ENCODE results near the gene GDPGP1.

Gene GDPGP1

GRCh38 chr15:90225047-90225446 lies 9.0 kb upstream of the GDPGP1 start:
- no peak for DNase-seq

GRCh38 chr15:90225504-90226234 lies 8.3 kb upstream of the GDPGP1 start:
- DNase-seq: no peak

DNA sequence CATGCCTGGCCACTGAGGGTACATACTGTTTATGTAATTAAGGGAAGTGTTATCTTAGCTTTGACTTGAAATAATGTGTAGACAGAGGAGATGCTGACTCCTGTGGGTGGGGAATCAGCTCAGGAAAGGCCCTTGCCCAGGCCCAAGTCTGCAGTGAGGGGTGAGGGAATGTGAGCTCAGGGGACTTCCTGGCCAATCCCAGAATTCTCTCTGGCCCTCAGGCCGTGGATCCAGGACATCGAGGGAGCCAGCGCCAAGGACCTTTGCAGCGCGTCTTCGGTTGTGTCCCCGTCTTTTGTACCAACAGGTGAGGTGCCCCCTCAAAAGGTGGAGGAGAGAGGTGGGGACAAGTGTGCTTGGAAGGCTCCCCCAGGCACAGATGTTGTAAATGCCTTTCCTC lies 6.7 kb upstream of the GDPGP1 start:
- DNase-seq: no peak

DNA sequence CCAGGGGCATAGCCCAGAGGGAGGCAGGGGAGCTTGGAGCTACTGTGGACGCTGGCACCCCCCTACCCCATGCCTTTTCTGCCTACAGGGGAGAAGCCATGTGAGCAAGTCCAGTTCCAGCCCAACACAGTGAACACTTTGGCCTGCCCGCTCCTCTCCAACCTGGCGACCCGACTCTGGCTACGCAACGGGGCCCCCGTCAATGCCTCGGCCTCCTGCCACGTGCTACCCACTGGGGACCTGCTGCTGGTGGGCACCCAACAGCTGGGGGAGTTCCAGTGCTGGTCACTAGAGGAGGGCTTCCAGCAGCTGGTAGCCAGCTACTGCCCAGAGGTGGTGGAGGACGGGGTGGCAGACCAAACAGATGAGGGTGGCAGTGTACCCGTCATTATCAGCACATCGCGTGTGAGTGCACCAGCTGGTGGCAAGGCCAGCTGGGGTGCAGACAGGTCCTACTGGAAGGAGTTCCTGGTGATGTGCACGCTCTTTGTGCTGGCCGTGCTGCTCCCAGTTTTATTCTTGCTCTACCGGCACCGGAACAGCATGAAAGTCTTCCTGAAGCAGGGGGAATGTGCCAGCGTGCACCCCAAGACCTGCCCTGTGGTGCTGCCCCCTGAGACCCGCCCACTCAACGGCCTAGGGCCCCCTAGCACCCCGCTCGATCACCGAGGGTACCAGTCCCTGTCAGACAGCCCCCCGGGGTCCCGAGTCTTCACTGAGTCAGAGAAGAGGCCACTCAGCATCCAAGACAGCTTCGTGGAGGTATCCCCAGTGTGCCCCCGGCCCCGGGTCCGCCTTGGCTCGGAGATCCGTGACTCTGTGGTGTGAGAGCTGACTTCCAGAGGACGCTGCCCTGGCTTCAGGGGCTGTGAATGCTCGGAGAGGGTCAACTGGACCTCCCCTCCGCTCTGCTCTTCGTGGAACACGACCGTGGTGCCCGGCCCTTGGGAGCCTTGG lies 5.9 kb upstream of the GDPGP1 start:
- no peak for DNase-seq

DNA sequence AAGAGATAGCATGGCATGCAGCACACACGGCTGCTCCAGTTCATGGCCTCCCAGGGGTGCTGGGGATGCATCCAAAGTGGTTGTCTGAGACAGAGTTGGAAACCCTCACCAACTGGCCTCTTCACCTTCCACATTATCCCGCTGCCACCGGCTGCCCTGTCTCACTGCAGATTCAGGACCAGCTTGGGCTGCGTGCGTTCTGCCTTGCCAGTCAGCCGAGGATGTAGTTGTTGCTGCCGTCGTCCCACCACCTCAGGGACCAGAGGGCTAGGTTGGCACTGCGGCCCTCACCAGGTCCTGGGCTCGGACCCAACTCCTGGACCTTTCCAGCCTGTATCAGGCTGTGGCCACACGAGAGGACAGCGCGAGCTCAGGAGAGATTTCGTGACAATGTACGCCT lies 5.0 kb upstream of the GDPGP1 start:
- DNase-seq: no peak

GRCh38 chr15:90230071-90230494 lies 3.9 kb upstream of the GDPGP1 start:
- peak in 40 of 58 donors; percentile 14 to 82 (median 42) for DNase-seq

- DNase-seq: no peak
These were observed 3.4 kb upstream of the GDPGP1 start for GRCh38 chr15:90230610-90231009.

GRCh38 chr15:90231028-90232017 lies 2.7 kb upstream of the GDPGP1 start:
- peak in 1 of 58 donors; percentile 41 for DNase-seq

DNA sequence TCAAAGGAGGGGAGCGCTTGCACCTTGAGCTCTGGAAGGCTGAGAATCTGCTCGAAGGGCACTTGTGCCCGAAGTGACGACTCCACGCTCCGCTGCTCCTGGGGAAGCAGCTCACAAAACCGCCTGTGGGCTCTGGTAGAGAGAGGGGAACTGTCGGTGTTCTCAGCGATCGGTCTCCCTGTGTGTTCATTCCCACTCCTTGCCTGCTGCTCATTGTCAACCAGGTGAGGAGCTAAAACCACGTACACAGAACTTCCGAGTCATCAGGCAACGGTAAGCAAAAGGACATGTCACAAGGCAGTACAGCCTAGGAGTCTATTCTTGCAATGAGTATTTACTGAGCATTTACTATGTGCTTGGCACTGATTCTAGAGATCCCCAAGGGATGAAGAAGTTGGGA lies 1.8 kb upstream of the GDPGP1 start:
- no peak for DNase-seq

DNA sequence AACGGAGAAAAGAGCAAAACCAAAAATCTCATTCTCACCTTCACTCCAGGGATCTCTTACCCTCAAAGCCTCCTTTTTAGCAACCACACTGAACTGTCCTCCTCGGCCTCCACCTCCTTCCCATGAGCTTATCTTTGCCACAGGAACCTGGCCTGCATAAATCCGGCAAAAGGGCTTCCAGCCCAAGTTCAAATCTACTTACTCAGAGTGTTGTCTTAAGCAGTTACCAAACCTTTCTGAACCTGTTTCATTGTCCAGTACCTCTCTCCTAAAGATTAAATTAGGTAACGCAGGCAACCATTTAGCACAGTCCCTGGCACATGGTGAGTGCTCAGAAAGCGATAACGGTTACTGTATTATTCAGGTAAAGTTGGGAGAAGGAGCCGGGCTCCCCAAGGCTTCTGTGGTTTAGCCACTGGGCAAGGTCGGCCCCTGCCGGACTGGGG lies 1.0 kb upstream of the GDPGP1 start:
- no peak for DNase-seq

DNA sequence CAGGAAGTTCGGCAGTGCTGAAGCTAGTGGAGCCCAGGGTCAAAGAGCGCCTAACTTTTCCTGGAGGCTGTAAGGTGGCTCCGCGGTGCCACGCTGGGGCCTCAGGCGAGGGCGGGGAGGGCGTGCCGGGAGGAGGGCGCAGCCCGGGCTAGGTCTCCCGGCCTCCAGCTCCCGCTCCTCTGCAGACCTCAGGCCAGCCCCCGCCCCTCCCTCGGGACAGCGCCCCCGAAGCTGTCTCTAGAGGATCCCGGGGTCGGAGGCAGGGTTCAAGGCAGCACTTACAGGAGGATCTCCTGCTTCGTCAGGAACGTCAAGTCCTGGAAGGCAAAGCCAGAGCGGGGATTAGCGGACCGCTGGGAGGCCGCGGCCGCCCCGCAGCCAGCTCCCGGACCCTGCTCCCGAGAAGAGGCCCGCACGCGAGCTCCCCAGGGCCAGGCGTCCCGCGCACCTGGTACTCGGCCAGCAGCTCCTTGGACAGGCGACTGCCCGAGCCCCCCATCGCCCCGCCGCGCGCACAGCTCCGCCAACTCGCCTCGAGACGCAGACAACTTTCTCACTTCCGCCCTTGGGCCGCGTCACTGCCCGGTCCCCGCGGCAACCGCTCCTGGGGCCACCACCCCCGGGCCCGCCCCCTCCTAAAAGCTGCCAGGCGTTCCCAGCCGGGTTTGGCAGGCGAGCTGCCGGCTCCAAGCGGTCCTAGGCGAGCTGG lies 468 bp upstream of the GDPGP1 start, which contains the start of gene CIB1:
Gene CIB1 (minus strand): TSS at position 555 of the 709 bp plus-strand sequence. CDS start 56 bp downstream, at position 499.
- peak in 57 of 58 donors; percentile 63 to 99 (median 95) for DNase-seq

DNA sequence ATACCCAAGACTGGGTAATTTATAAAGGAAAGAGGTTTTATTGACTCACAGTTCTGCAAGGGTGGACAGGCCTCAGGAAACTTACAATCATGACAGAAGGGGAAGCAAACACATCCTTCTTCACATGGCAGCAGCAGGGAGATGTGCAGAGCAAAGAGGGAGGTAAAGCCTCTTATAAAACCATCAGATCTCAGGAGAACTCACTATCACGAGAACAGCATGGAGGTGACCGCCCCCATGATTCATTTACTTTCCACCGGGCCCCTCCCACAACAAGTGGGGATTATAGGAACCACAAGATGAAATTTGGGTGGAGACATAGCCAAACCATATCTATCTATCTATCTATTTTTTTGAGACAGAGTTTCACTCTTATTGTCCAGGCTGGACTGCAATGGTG lies 5.4 kb downstream of the GDPGP1 start:
- DNase-seq: no peak

DNA sequence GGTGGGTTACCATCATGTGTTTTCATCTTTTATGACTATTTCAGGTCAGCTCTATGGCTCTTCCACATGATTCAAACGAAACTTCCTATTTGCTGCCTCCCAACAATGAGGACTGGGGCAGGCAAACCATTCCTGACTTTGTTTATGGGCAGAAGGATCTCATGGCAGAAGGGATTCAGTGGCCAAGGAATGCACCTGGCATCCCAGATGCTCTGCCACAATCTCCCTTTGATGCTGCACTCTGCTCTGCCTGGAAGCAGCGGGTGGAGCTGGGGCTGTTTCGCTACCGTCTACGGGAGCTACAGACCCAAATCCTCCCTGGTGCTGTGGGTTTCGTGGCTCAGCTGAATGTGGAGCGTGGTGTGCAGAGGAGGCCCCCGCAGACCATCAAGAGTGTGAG lies 6.8 kb downstream of the GDPGP1 start:
- no peak for DNase-seq

DNA sequence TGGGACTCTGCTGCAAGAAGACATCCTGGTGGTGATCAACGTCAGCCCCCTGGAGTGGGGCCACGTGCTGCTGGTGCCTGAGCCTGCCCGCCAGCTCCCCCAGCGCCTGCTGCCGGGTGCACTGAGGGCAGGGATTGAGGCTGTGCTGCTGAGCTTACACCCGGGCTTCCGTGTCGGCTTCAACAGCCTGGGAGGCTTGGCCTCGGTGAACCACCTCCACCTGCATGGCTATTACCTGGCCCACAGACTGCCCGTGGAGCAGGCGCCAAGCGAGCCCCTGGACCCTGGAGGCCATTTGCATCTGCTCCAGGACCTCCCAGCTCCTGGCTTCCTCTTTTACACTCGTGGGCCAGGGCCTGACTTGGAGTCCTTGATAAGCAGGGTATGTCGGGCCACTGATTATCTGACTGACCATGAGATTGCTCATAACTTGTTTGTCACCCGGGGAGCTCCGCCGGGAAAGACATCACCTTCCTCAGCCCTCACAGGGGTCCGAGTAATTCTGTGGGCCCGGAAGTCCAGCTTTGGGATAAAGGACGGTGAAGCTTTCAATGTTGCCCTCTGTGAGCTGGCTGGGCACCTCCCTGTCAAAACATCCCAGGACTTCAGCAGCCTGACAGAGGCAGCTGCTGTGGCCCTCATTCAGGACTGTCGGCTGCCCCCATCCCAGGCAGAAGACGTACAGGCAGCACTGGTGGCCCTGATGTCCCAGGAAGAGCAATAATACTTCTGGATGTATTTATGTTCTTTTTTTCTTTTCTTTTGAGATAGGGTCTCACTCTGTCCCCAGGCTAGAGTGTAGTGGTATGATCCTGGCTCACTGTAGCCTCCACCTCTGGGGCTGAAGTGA lies 7.6 kb downstream of the GDPGP1 start:
- no peak for DNase-seq

DNA sequence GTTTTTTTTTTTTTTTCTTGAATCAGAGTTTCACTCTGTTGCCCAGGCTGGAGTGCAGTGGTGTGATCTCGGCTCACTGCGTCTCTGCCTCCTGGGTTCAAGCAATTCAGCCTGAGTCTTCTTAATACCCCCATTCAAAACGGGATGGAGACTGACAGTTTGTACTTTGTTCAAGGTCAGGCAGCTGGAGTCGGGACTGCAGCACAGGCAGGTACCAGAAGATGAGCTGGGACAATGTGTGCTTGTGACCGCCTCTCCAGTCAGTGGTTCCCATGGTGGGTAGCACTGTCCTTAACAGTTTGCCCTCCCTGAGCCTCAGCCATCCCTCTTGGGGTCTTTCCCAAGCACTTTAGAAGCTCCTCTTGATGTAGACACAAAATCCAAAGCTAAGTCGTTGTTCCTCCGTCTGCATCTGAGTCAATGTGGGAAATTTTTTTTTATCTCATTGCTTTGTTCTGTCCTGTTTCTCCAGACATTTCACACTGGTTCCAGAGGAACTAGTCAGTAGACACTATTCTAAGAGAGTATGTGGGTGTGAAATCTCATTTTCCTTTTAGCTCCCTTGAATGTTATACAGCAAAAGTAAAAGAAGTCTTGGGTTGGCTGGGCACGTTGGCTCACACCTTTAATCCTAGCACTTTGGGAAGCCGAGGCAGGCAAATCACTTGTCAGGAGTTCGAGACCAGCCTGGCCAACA lies 10.1 kb downstream of the GDPGP1 start:
- peak in 3 of 58 donors; percentile 2 to 56 (median 22) for DNase-seq

GRCh38 chr15:90248789-90249202 lies 14.8 kb downstream of the GDPGP1 start:
- DNase-seq: peak in 13 of 58 donors; percentile 9 to 58 (median 24)

DNA sequence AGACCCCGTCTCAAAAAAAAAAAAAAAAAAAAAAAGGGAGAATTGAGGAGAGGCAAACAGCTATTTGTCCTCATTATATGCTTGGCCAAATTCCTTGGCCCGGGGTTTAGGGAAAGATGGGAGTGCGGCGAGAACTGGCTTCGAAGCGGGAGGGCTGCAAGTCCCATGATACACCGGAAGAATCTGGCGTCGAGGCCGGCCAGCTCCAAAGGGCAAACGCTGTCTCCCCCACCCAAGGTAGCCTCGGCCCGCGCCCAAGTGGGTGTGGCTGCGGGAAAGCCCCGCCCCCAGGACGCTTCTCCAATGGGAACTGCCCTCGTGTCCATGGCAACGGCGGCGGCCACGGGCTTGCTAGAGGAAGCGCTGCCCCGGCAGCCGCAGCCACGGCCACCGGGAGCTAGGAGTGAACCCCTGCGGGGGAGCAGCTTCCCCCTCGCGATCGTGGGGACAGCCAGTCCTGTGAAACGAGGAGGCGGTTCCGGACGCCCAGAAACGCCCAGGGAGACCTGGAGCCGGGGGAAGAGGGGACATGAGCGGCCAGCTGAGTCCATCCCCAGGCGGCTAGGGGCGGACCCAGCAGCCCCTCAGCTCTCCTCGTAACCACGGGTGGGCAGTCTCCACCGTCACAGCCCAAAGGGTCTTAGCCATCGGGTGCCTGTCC lies 15.3 kb downstream of the GDPGP1 start, which contains the start of gene TTLL13:
Gene TTLL13 (plus strand): TSS at position 354 of the 661 bp plus-strand sequence. CDS start 1,075 bp downstream, outside the sequence.
- DNase-seq: peak in 57 of 58 donors; percentile 31 to 94 (median 78)

GRCh38 chr15:90257776-90258175 lies 23.8 kb downstream of the GDPGP1 start:
- DNase-seq: no peak
